Body of pancreas (tissue), 4 donors: ENCODE data around the gene FUBP3. TPM values are rescaled to one million over a fixed set of nuclear protein-coding genes. Genes with fewer than 3 reads are reported as not detected.

ENCODE experiments used
- microRNA-seq, 2 donors: library from miRNA; unstranded; fragments of <30 nt; microRNA quantifications; one replicate each; pipeline ENCODE4, GENCODE V29; 2016; ENCODE audit warnings: borderline number of aligned reads in 2 of 2, borderline replicate concordance in 2 of 2
- small RNA-seq: library from RNA; depleted of rRNA; stranded (forward); fragments of <200 nt; gene quantifications from one replicate; pipeline ENCODE3, GENCODE V24; 2016
- total RNA-seq, 2 donors: library from RNA; depleted of rRNA; stranded (reverse); fragments of >200 nt; gene quantifications; one replicate each; pipeline ENCODE4 v1.1.0, GENCODE V29; 2016

FUBP3 gene
- total RNA-seq, 2 donors from 2014 or later, result 16.6 to 30.3 TPM

Small RNAs within 50 kb of the gene (microRNA-seq; reads per million reads assigned to microRNA genes)
- 0 reads per million in 2 donors for gene MIR6856

Small RNAs within 50 kb of the gene (small RNA-seq; reads per million reads assigned to genes)
- gene MIR6856, result not detected

Other genes starting within 250 kb of the FUBP3 start
- gene ASS1, start 134.6 kb upstream of the FUBP3 start, total RNA-seq, result 100 to 1,000 TPM in 1 of 2 donors, 10 to 100 TPM in 1; 31.6 to 120 TPM
- gene PRDM12, start 85.0 kb downstream of the FUBP3 start, total RNA-seq, result not detected
- 10 to 100 TPM; 12.2 to 17.1 TPM for gene EXOSC2, start 114.2 kb downstream of the FUBP3 start, total RNA-seq